Tibial nerve (tissue), 4 donors: ENCODE data around the gene E2F7. TPM values are rescaled to one million over a fixed set of nuclear protein-coding genes. Genes with fewer than 3 reads are reported as not detected.

Experiments
- DNase-seq, 2 donors: peaks; one replicate each; pipeline ENCODE4 v3.0.0-alpha.2; 2019; ENCODE audit warnings: low spot score in 2 of 2
- H3K27ac ChIP-seq, 4 donors: fragments of 200-600 bp; sonication (generic) in 3 of 4; one replicate each; pipeline ENCODE4 v1.5.1; 2017 to 2019; ENCODE audit warnings: mild to moderate bottlenecking in 1 of 4
- H3K27me3 ChIP-seq, 2 donors: fragments of 200-600 bp; sonication (generic) in 1 of 2; one replicate each; pipeline versions ENCODE4 v1.5.1 to v1.6.0; 2017 to 2019
- H3K36me3 ChIP-seq, 3 donors: fragments of 200-600 bp; sonication (generic); one replicate each; pipeline ENCODE4 v1.5.1; 2018 to 2019
- H3K4me1 ChIP-seq, 4 donors: fragments of 200-600 bp; sonication (generic) in 3 of 4; one replicate each; pipeline ENCODE4 v1.5.1; 2017 to 2019
- H3K4me3 ChIP-seq, 4 donors: fragments of 200-600 bp; sonication (generic) in 3 of 4; one replicate each; pipeline ENCODE4 v1.5.1; 2017 to 2019; ENCODE audit warnings: mild to moderate bottlenecking in 1 of 4, moderate library complexity in 1 of 4
- H3K9me3 ChIP-seq, 4 donors: fragments of 200-600 bp; sonication (generic) in 3 of 4; one replicate each; pipeline ENCODE4 v1.5.1; 2017 to 2019
- CTCF ChIP-seq, 5 experiments: fragments of 200-600 bp in 3 of 5; fragments of 450-650 bp in 2 of 5; sonication (generic) in 3 of 5; IDR thresholded peaks; one replicate each; pipeline ENCODE4 v1.5.1; 2016 to 2019; ENCODE audit warnings: antibody characterized with exemption in 5 of 5, mild to moderate bottlenecking in 3 of 5, moderate library complexity in 2 of 5
- EP300 ChIP-seq, 2 donors: sonication (generic); formaldehyde crosslinking; IDR thresholded peaks; one replicate each; pipeline ENCODE4 v1.6.1; 2017; ENCODE audit warnings: antibody characterized with exemption in 2 of 2, mild to moderate bottlenecking in 1 of 2
- POLR2A ChIP-seq, 2 donors: fragments of 450-650 bp; IDR thresholded peaks; one replicate each; pipeline ENCODE4 v1.6.1; 2017; ENCODE audit warnings: antibody characterized with exemption in 2 of 2, mild to moderate bottlenecking in 2 of 2, moderate library complexity in 2 of 2
- WGBS, 2 donors: methylation state at CpG; one replicate each; pipeline ENCODE4 v1.1.5; 2018; 5-methylcytosine and 5-hydroxymethylcytosine counted together
- total RNA-seq, 4 donors: library from RNA; depleted of rRNA; stranded (reverse); fragments of >200 nt; gene quantifications; one replicate each; pipeline ENCODE4 v1.1.0, GENCODE V29; 2016

The E2F7 gene
- total RNA-seq, 4 donors from 2014 or later, result under 0.01 to 0.39 TPM; not detected in 2

- no peak overlapping the region for H3K4me3 ChIP-seq
- WGBS, 2 donors, result 92 to 93% methylated on average over 9 of the region's 9 CpGs
These were observed 31.5 kb downstream of the E2F7 start for GRCh38 chr12:77033658-77034536.

GRCh38 chr12:77032406-77032805 lies 33.0 kb downstream of the E2F7 start:
- Histone ChIP-seq H3K9me3 (no peaks in the 10 kb centered on the region), H3K36me3 (no peaks in the 10 kb centered on the region), H3K4me3 (no peak overlapping the region), H3K27ac (no peak overlapping the region), H3K27me3 (no peaks in the 10 kb centered on the region), H3K4me1 (no peaks in the 10 kb centered on the region)
- 91 to 92% methylated on average over 2 of the region's 2 CpGs for WGBS, 2 donors
- no peak for DNase-seq
- TF ChIP-seq POLR2A (IDR thresholded peaks at IDR 0.05), result no peak
- no peak for TF ChIP-seq CTCF (IDR thresholded peaks at IDR 0.05)
- TF ChIP-seq EP300 (IDR thresholded peaks at IDR 0.05), result no peak

More at GRCh38 chr12:77033658-77034536, 31.5 kb downstream of the E2F7 start:
- no peak for TF ChIP-seq CTCF (IDR thresholded peaks at IDR 0.05)
- TF ChIP-seq POLR2A (IDR thresholded peaks at IDR 0.05), result no peak
- TF ChIP-seq EP300 (IDR thresholded peaks at IDR 0.05), result no peak
- Histone ChIP-seq H3K27ac (no peak overlapping the region), H3K4me1 (no peaks in the 10 kb centered on the region), H3K36me3 (no peaks in the 10 kb centered on the region), H3K9me3 (peaks cover 0 to 7% (median 0%) of the 10 kb centered on the region in 4 donors), H3K27me3 (no peaks in the 10 kb centered on the region)
- DNase-seq, result no peak

GRCh38 chr12:77031745-77032144 lies 33.6 kb downstream of the E2F7 start:
- no peaks in the 10 kb centered on the region for H3K9me3 ChIP-seq
- TF ChIP-seq EP300 (IDR thresholded peaks at IDR 0.05) (no peak), POLR2A (IDR thresholded peaks at IDR 0.05) (no peak), CTCF (IDR thresholded peaks at IDR 0.05) (no peak)
- DNase-seq, result no peak
- 94 to 97% methylated on average over 4 of the region's 4 CpGs for WGBS, 2 donors
- H3K4me1 ChIP-seq, result no peaks in the 10 kb centered on the region
- H3K36me3 ChIP-seq, result no peaks in the 10 kb centered on the region
- H3K27ac ChIP-seq, result no peak overlapping the region
- H3K4me3 ChIP-seq, result no peak overlapping the region
- no peaks in the 10 kb centered on the region for H3K27me3 ChIP-seq

GRCh38 chr12:77025782-77026314 lies 39.5 kb downstream of the E2F7 start:
- Histone ChIP-seq H3K4me3 (no peak overlapping the region), H3K27me3 (no peaks in the 10 kb centered on the region), H3K27ac (no peak overlapping the region), H3K36me3 (no peaks in the 10 kb centered on the region), H3K4me1 (no peaks in the 10 kb centered on the region), H3K9me3 (no peaks in the 10 kb centered on the region)
- TF ChIP-seq CTCF (IDR thresholded peaks at IDR 0.05), result no peak
- TF ChIP-seq EP300 (IDR thresholded peaks at IDR 0.05), result no peak
- TF ChIP-seq POLR2A (IDR thresholded peaks at IDR 0.05), result no peak
- 81 to 85% methylated on average over 6 of the region's 6 CpGs for WGBS, 2 donors
- DNase-seq, result no peak

- DNase-seq, result no peak
- no peak overlapping the region for H3K27ac ChIP-seq
- H3K4me3 ChIP-seq, result no peak overlapping the region
- TF ChIP-seq EP300 (IDR thresholded peaks at IDR 0.05) (no peak), CTCF (IDR thresholded peaks at IDR 0.05) (no peak), POLR2A (IDR thresholded peaks at IDR 0.05) (no peak)
- no peaks in the 10 kb centered on the region for H3K9me3 ChIP-seq
- 80 to 90% methylated on average over 6 of the region's 6 CpGs for WGBS, 2 donors
- no peaks in the 10 kb centered on the region for H3K36me3 ChIP-seq
- no peaks in the 10 kb centered on the region for H3K27me3 ChIP-seq
- no peaks in the 10 kb centered on the region for H3K4me1 ChIP-seq
These were observed 41.9 kb downstream of the E2F7 start for GRCh38 chr12:77023501-77023900.
